ENCODE data around the gene MNX1. TPM values are rescaled to one million over a fixed set of nuclear protein-coding genes. Genes with fewer than 3 reads are reported as not detected.

Gene MNX1
- total RNA-seq, 1 experiment from 2014 or later, result 2.6 TPM

DNA sequence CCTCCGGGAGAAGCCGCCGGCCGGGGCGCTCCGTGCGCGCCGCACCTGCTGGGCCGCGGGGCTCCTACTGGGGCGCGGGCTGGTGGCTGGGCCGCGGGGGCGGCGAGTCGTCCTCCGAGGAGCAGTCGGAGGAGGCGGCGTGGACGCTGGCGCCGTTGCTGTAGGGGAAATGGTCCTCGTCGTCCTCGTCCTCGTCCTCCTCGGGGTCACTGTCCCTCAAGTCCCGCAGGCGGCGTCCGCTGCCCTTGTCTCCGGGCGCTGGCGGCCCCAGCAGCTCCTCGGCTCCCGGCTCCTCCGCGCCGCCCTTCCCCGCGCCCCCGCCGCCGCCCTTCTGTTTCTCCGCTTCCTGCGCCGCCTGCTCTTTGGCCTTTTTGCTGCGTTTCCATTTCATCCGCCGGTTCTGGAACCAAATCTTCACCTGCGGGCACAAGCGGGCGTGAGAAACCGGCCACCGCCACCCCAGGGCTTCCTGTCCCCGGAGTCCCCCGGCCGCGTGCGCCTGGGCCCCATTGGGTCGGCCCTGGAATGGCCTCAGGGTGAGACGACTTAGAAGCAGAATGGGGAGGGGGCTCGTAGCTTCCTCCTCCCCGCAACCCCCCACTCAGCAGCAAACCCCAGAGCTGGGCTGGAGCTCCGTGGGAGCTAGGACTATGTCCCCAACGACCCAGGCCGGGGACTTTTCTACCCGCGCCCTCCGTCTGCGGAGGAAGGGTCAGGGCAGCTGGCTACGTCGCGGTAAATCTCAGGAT is 4.8 kb downstream of the MNX1 start:
- ChIA-PET CTCF (no interaction called here), POLR2A (ENCODE audit: unreplicated experiment) (no interaction called here)
- Histone ChIP-seq H3K36me3 (ENCODE audit: low read depth, low read length) (no peaks in the 10 kb centered on the region), H3K9ac (ENCODE audit: low read length) (no peak overlapping the region), H2AFZ (ENCODE audit: low read length) (no peak overlapping the region), H4K20me1 (ENCODE audit: low read length) (no peaks in the 10 kb centered on the region), H3K27me3 (ENCODE audit: low read length) (peaks cover 37% of the 10 kb centered on the region), H3K4me3 (ENCODE audit: low read length) (no peak overlapping the region), H3K9me3 (ENCODE audit: low read length) (no peaks in the 10 kb centered on the region), H3K9me2 (replicated peaks; ENCODE audit: low read length) (no peaks in the 10 kb centered on the region), H3K27ac (ENCODE audit: low read length) (no peak overlapping the region), H3K4me2 (ENCODE audit: low read length) (no peak overlapping the region), H3F3A (ENCODE audit: low read length, unreplicated experiment) (no peaks in the 10 kb centered on the region), H3K79me2 (ENCODE audit: low read length) (no peaks in the 10 kb centered on the region), H3K4me1 (ENCODE audit: insufficient read depth, low read length) (no peaks in the 10 kb centered on the region)
- ATAC-seq, result no peak
- intact Hi-C loops (cut with micrococcal nuclease), result no loop called here
- no peak for DNase-seq
- BruUV-seq (replicated peaks), result no TSS peak
- TF ChIP-seq CTCF (conservative IDR thresholded peaks at IDR 0.05; ENCODE audit: low read depth, low read length) (no peak), EZH2 (IDR thresholded peaks at IDR 0.05; ENCODE audit: low read length, unreplicated experiment) (no peak)

GRCh38 chr7:157004521-157005455 is 5.7 kb downstream of the MNX1 start:
- peaks cover 38% of the 10 kb centered on the region for H3K27me3 ChIP-seq (ENCODE audit: low read length)
- POLR2A ChIA-PET (ENCODE audit: unreplicated experiment), result no interaction called here
- peak overlapping the region; percentile 53; the same call in 1 of the 2 replicates for H2AFZ ChIP-seq (ENCODE audit: low read length)
- no peak overlapping the region for H3K27ac ChIP-seq (ENCODE audit: low read length)
- TF ChIP-seq EZH2 (IDR thresholded peaks at IDR 0.05; ENCODE audit: low read length, unreplicated experiment), result no peak
- no peak for TF ChIP-seq CTCF (conservative IDR thresholded peaks at IDR 0.05; ENCODE audit: low read depth, low read length)
- no peak for TF ChIP-seq EZH2phosphoT487 (IDR thresholded peaks at IDR 0.05; ENCODE audit: borderline replicate concordance, low read length)
- H3K9me2 ChIP-seq (replicated peaks; ENCODE audit: low read length), result no peaks in the 10 kb centered on the region
- H3K4me2 ChIP-seq (ENCODE audit: low read length), result peak overlapping the region; percentile 75; the same call in 1 of the 2 replicates
- H3K9me3 ChIP-seq (ENCODE audit: low read length), result no peaks in the 10 kb centered on the region
- DNase-seq (no peak), ATAC-seq (no peak)
- no peak overlapping the region for H3K9ac ChIP-seq (ENCODE audit: low read length)
- BruUV-seq (replicated peaks), result no TSS peak
- no peaks in the 10 kb centered on the region for H4K20me1 ChIP-seq (ENCODE audit: low read length)
- intact Hi-C loops (cut with micrococcal nuclease), result no loop called here
- H3K4me3 ChIP-seq (ENCODE audit: low read length), result no peak overlapping the region
- no peaks in the 10 kb centered on the region for H3F3A ChIP-seq (ENCODE audit: low read length, unreplicated experiment)
- no peaks in the 10 kb centered on the region for H3K36me3 ChIP-seq (ENCODE audit: low read depth, low read length)
- H3K4me1 ChIP-seq (ENCODE audit: insufficient read depth, low read length), result no peaks in the 10 kb centered on the region
- no peaks in the 10 kb centered on the region for H3K79me2 ChIP-seq (ENCODE audit: low read length)
- CTCF ChIA-PET, result interaction anchor here (0.7 kb wide), 1 partner anchor 112 kb away, joined by 5 read pairs; the partner anchor contains the start of gene LMBR1

Measured in PC-3 (cell line).